Activated CD4-positive, alpha-beta T cell treated with anti-CD3 and anti-CD28 coated beads for 1 hour (primary cell): ENCODE data around the gene CRYBA1.
"Not testable (repeated sequence)": the region's sequence is repeated elsewhere in the genome, so short reads cannot be mapped to it uniquely, and the experiment has no call there.

Source experiments
- DNase-seq: peaks from one replicate; pipeline ENCODE4 v3.0.0-alpha.2; 2020

CRYBA1 gene

GRCh38 chr17:29238133-29238850, 8.4 kb upstream of the CRYBA1 start:
- no peak for DNase-seq

DNA sequence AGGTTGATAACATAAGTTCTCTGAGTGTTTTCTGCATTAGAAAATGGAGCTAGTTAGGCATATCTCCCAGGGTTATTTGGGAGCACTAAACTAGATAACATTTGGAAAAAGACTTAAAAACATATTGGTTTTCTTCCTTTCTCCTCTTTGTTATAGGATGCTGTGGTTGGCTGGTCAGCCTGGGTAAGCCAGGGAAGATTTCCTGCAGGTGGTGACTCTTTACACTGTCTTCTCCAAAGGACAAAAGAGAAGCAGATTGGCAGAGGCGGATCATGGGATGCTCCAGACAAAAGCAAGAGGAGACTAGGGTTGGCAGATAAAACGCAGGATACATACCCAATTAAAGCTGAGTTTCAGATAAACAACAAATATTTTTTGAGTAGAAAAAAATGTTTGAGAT, 6.2 kb upstream of the CRYBA1 start:
- DNase-seq: no peak

DNA sequence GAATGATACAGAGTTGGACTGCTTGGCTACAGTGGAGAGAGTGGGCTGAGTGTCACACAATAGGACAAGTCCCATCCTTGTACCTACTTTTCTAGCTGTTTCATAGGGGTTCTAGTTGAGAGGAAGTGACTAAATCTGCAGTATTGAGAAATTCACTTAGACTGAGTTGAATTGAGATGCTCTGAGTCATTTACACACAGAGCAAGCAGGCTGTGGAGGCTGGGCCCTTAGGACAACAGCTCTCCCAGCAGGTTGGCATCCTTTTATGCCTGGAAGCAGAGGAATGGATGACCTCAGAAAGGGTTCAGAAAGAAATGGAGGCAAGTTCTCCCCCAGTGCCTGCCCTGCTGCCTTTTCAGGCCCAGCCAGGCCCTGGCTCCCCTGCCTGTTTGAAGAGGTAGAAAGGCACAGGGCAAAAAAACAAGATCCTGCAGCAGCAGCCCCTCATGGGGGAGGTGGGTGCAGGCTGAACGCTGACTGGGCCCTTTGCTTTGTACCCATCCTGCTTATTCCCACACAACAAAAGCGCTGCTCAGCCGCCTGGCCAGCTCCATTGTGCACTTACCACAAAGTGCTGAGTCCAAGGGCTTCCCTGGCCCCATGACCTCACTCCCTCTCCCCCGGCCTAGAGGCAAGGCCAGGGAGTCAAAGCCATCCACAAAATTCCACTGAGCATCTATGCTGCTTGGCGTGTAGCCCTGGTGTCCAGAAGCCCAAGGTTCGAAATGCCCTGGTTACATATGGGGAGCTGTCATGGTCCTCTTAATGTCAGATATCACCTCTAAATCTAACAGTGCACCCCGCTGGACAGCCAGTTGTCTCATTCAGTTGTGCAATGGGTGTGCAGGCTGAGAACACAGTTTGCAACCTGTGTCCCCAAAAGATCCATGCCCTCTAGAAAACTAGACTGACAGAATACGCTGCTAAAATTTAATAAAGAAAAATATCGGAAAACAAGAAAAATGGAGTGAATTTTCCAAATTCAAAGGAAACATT, 5.4 kb upstream of the CRYBA1 start:
- DNase-seq: no peak

GRCh38 chr17:29242051-29242450, 4.6 kb upstream of the CRYBA1 start:
- no peak for DNase-seq

DNA sequence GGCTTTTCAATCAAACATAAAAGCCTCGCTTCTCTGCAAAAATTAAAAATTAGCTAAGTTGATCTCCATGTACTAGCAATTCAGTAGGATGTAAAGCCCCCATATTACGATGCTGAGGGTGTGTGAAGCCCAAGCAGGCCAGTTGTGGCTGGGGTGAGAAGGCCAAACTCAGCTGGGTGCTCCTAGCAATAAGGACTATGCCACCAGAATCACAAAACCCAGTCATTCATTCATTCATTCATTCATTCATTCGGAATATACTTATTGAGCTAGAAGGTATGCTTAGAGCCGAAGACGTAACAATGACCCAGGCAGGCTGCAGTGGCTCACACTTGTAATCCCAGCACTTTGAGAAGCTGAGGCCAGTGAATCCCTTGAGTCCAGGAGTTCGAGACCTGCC, 3.9 kb upstream of the CRYBA1 start:
- no peak for DNase-seq

GRCh38 chr17:29243792-29244191, 2.9 kb upstream of the CRYBA1 start:
- DNase-seq: no peak

- DNase-seq: no peak
Measured at GRCh38 chr17:29245401-29245800, 1.3 kb upstream of the CRYBA1 start.

GRCh38 chr17:29247219-29247618, 560 bp downstream of the CRYBA1 start:
- no peak for DNase-seq

GRCh38 chr17:29248845-29249244, 2.2 kb downstream of the CRYBA1 start:
- no peak for DNase-seq

- DNase-seq: no peak
Measured at GRCh38 chr17:29250666-29251065, 4.0 kb downstream of the CRYBA1 start.

DNA sequence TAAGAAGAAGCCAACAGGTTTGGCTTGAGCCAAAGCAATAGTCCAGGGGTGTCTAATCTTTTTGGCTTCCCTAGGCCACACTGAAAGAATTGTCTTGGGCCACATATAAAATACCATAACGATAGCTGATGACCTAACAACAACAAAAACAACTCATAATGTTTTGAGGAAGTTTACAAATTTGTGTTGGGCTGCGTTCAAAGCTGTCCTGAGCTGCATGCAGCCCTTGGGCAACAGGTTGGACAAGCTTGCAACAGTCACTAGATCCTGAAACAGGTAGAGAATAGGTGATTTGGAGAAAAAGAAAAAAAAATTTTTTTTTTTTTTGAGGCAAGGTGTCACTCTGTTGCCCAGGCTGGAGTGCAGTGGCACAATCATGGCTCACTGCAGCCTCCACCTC, 4.5 kb downstream of the CRYBA1 start:
- DNase-seq: no peak

- no peak for DNase-seq
Measured at GRCh38 chr17:29252101-29252791, 5.6 kb downstream of the CRYBA1 start.

DNA sequence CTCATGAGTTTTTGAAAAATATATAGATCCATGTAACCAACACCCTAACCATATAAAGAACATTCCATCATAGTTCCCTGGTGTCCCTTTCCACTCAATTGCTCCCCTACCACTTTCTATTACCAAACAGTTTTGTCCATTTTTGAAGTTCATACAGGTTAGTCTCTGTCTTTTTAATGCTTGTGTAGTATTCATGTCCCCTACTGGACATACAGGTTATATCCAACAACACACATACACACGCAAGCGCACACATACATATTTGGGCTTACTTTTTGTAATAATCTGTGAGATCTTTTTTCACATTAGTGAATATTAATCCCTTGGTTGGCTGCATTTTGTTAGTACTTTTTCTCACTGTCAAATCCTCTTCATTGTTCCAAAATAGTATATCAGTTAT, 6.4 kb downstream of the CRYBA1 start:
- no peak for DNase-seq

DNA sequence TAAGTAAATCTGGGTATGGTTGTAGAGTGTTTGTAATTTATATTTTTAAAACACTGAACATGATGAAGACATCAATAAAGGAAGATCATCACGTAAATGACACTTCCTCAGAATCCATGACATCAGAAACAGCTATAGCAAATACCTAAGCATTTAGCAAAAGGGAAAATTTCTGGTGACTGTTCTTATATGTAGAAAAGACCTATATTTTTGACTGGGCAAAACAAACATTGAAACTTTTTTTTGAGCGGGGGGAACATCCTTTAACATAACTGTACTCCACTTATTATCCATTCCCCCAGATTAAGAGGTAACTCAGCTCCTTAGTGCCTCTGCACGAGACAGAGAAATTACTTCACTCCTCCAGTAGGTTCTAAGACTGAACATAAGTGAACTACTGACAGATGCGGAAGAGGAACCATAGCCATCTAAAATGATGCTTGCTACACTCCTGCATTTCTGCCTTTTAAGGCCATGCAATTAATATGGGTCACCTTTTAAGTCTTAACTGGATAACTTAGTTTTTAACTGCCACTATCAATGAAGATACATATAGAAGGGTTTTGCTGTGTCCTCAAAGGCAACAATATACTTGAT, 9.4 kb downstream of the CRYBA1 start:
- no peak for DNase-seq

- DNase-seq: no peak
Measured at GRCh38 chr17:29256735-29257466, 10.2 kb downstream of the CRYBA1 start.

GRCh38 chr17:29257756-29258155, 11.1 kb downstream of the CRYBA1 start:
- DNase-seq: no peak

DNA sequence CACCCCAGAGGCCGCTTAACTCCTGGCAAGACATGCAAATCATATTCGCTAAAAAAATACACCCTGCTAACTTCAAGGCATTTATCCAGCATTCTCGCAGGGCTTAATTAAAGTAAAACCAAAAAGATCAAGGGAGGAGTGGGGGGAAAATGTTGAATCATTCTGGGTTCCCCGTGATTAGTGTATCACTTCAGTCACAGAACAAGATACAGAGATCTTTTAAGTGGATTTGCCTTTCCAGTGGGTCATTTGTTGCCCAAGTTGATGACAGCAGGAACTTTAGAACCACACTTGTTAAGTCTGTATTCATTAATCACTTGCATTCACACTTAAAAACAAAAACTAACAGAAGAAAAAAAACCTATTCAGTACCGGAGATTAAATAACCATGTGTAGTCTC, 17.3 kb downstream of the CRYBA1 start:
- DNase-seq: no peak

DNA sequence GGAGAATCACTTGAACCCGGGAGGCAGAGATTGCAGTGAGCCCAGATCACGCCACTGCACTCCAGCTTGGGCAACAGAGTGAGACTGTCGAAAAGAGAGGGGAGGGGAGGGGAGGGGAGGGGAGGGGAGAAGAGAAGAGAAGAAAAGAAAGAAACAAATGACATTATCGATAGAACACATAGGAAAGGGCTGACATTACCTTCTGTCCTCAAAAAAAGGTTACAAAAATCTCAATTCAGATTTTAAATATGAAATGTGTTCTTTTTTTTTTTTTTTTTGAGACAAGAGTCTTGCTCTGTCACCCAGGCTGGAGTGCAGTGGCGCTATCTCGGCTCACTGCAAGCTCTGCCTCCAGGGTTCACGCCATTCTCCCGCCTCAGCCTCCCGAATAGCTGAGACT, 25.3 kb downstream of the CRYBA1 start:
- not testable (repeated sequence) for DNase-seq

DNA sequence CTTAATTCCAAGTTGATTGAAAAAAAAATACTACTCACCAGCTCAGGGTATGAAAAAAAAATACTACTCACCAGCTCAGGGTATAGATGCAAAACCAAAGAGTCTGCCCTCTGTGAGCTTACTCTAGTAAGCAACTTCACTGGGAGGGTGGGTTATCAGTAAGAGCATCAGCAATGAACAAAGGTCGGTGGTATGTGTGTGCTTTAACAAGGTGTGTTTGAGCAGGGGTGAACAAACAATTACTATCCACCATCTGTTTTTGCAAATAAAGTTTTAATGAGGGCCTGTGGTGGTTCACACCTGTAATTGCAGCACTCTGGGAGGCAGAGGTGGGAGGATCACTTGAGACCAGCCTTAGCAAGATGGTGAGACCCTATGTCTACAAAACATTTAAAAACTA, 27.3 kb downstream of the CRYBA1 start:
- no peak for DNase-seq

- no peak for DNase-seq
Measured at GRCh38 chr17:29278692-29279091, 32.0 kb downstream of the CRYBA1 start.

GRCh38 chr17:29279397-29280070, 32.9 kb downstream of the CRYBA1 start:
- DNase-seq: no peak

DNA sequence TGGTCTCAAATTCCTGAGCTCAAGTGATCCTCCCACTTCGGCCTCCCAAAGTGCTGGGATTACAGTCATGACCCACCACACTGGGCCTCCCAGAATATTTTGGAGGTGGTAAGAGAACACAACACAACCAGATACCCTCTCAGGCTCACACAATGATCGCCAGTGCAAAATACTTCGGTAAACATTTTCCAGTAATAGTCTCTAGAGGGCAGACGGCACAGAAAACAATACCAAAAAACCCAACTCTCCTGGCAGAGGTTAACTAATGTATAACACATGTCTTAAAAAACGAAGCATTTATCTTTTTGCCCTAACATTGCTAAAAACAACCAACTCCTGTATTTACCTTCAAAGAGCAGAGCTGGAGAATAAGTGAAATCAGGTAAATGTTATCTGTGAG, 36.8 kb downstream of the CRYBA1 start:
- DNase-seq: no peak
